ENCODE results near the gene SIVA1. TPM values are rescaled to one million over a fixed set of nuclear protein-coding genes. Genes with fewer than 3 reads are reported as not detected.

The SIVA1 gene
- total RNA-seq, 3 donors from 2014 or later (not counting 1 experiment from before 2014, with no cell fraction given) = 59.7 to 74.8 (median 59.8) TPM

GRCh38 chr14:104730487-104730886 lies 22.5 kb upstream of the SIVA1 start:
- no peak overlapping the region for H3K4me3 ChIP-seq (ENCODE audit: low read length)
- WGBS (ENCODE audit: insufficient coverage) = 92% methylated on average over 5 of the region's 5 CpGs
- intact Hi-C loops (cut with micrococcal nuclease) = no loop called here
- TF ChIP-seq CTCF (IDR thresholded peaks at IDR 0.05) = no peak
- no peak for ATAC-seq
- H3K4me1 ChIP-seq (ENCODE audit: control insufficient read depth, insufficient read depth, low read length) = no peaks in the 10 kb centered on the region
- H3K4me3 Mint-ChIP-seq = no peak overlapping the region
- no peaks in the 10 kb centered on the region for H3K36me3 ChIP-seq (ENCODE audit: control insufficient read depth, insufficient read depth, low read length)
- no peaks in the 10 kb centered on the region for H3K9me3 ChIP-seq (ENCODE audit: control insufficient read depth, insufficient read depth, low read length)
- H3K4me1 Mint-ChIP-seq = peaks cover 0 to 14% of the 10 kb centered on the region in 2 donors
- no peaks in the 10 kb centered on the region for H3K9me3 Mint-ChIP-seq
- no peak overlapping the region for H3K27ac ChIP-seq (ENCODE audit: low read length)
- H3K36me3 Mint-ChIP-seq = no peaks in the 10 kb centered on the region
- no peaks in the 10 kb centered on the region for H3K27me3 ChIP-seq (ENCODE audit: control insufficient read depth, insufficient read depth, low read length)
- no peak for DNase-seq
- H3K27me3 Mint-ChIP-seq (ENCODE audit: low read depth in 2 of 2) = peaks cover 0 to 5% of the 10 kb centered on the region in 2 donors
- no peak overlapping the region for H3K27ac Mint-ChIP-seq

- H3K27me3 Mint-ChIP-seq (ENCODE audit: low read depth in 2 of 2) = peaks cover 0 to 5% of the 10 kb centered on the region in 2 donors
Observed at GRCh38 chr14:104731320-104732294, 21.3 kb upstream of the SIVA1 start.

GRCh38 chr14:104732355-104732804 lies 20.6 kb upstream of the SIVA1 start:
- H3K27me3 Mint-ChIP-seq (ENCODE audit: low read depth in 2 of 2) = peaks cover 0 to 3% of the 10 kb centered on the region in 2 donors
- H3K27ac ChIP-seq (ENCODE audit: low read length) = no peak overlapping the region
- no peaks in the 10 kb centered on the region for H3K36me3 ChIP-seq (ENCODE audit: control insufficient read depth, insufficient read depth, low read length)
- 79% methylated on average over 14 of the region's 14 CpGs for WGBS (ENCODE audit: insufficient coverage)
- DNase-seq (no peak), ATAC-seq (no peak)
- no peaks in the 10 kb centered on the region for H3K9me3 ChIP-seq (ENCODE audit: control insufficient read depth, insufficient read depth, low read length)
- no peak for TF ChIP-seq CTCF (IDR thresholded peaks at IDR 0.05)
- H3K4me1 ChIP-seq (ENCODE audit: control insufficient read depth, insufficient read depth, low read length) = no peaks in the 10 kb centered on the region
- no peak overlapping the region for H3K4me3 ChIP-seq (ENCODE audit: low read length)
- H3K27me3 ChIP-seq (ENCODE audit: control insufficient read depth, insufficient read depth, low read length) = no peaks in the 10 kb centered on the region
- no peak overlapping the region for H3K27ac Mint-ChIP-seq
- no peaks in the 10 kb centered on the region for H3K36me3 Mint-ChIP-seq
- H3K4me3 Mint-ChIP-seq = no peak overlapping the region
- H3K4me1 Mint-ChIP-seq = peaks cover 0 to 13% of the 10 kb centered on the region in 2 donors
- H3K9me3 Mint-ChIP-seq = no peaks in the 10 kb centered on the region
- intact Hi-C loops (cut with micrococcal nuclease) = no loop called here

More at GRCh38 chr14:104731320-104732294, 21.3 kb upstream of the SIVA1 start:
- Histone ChIP-seq H3K27me3 (ENCODE audit: control insufficient read depth, insufficient read depth, low read length) (no peaks in the 10 kb centered on the region), H3K4me3 (ENCODE audit: low read length) (no peak overlapping the region), H3K27ac (ENCODE audit: low read length) (no peak overlapping the region), H3K36me3 (ENCODE audit: control insufficient read depth, insufficient read depth, low read length) (no peaks in the 10 kb centered on the region), H3K9me3 (ENCODE audit: control insufficient read depth, insufficient read depth, low read length) (no peaks in the 10 kb centered on the region), H3K4me1 (ENCODE audit: control insufficient read depth, insufficient read depth, low read length) (no peaks in the 10 kb centered on the region)
- intact Hi-C loops (cut with micrococcal nuclease) = no loop called here
- DNase-seq = no peak
- no peak for ATAC-seq
- WGBS (ENCODE audit: insufficient coverage) = 90% methylated on average over 18 of the region's 18 CpGs
- Mint-ChIP-seq H3K4me3 (no peak overlapping the region), H3K9me3 (no peaks in the 10 kb centered on the region), H3K4me1 (peaks cover 0 to 17% of the 10 kb centered on the region in 2 donors), H3K36me3 (no peaks in the 10 kb centered on the region), H3K27ac (no peak overlapping the region)
- TF ChIP-seq CTCF (IDR thresholded peaks at IDR 0.05) = no peak
